H1 (cell line): ENCODE results near the gene COX7B2. TPM values are rescaled to one million over a fixed set of nuclear protein-coding genes. Genes with fewer than 3 reads are reported as not detected.

ENCODE experiments used
- CTCF ChIA-PET: fragments of 300-600 bp; sonication (Branson Sonifier 250); formaldehyde crosslinking; loops from one replicate; lab custom pipeline; 2021; ENCODE audit not compliant: partially characterized antibody; lab: Charles Lee
- POLR2A ChIA-PET: fragments of 300-600 bp; sonication (Branson Sonifier 250); formaldehyde crosslinking; loops from one replicate; lab custom pipeline; 2021; ENCODE audit warnings: inconsistent platforms; ENCODE audit not compliant: partially characterized antibody; lab: Charles Lee
- DNase-seq, 2 experiments: peaks; one replicate each; pipeline versions ENCODE4 v3.0.0 to v3.0.0-alpha.2; 2010 to 2022; ENCODE audit warnings: low spot score in 2 of 2, low read depth in 1 of 2, mixed read lengths in 1 of 2
- FAIRE-seq: peaks from 2 replicates; lab custom pipeline; 2011; peaks lifted over from hg19 to GRCh38; lab: Jason Lieb, UNC
- H2AFZ ChIP-seq: 2 replicates; pipeline ENCODE4 v1.8.1; 2012; ENCODE audit warnings: low read length, inconsistent platforms
- H2AK5ac ChIP-seq: 2 replicates; pipeline ENCODE4 v1.6.1; 2013; ENCODE audit warnings: low read depth, low read length
- H2BK120ac ChIP-seq: replicated peaks from 2 replicates; pipeline ENCODE3; 2013; ENCODE audit warnings: low read depth, low read length, inconsistent platforms
- H2BK12ac ChIP-seq: 2 replicates; pipeline ENCODE4 v1.6.1; 2013; ENCODE audit warnings: low read depth, low read length
- H2BK15ac ChIP-seq: 2 replicates; pipeline ENCODE4 v1.6.1; 2013; ENCODE audit warnings: low read length
- H2BK20ac ChIP-seq: 2 replicates; pipeline ENCODE4 v1.6.1; 2013; ENCODE audit warnings: low read length
- H2BK5ac ChIP-seq: 2 replicates; pipeline ENCODE4 v1.6.1; 2013; ENCODE audit warnings: low read depth, low read length
- H3K14ac ChIP-seq: 2 replicates; pipeline ENCODE4 v1.6.1; 2013; ENCODE audit warnings: inconsistent platforms; ENCODE audit not compliant: insufficient read length
- H3K18ac ChIP-seq: 2 replicates; pipeline ENCODE4 v1.6.1; 2013; ENCODE audit warnings: low read length; ENCODE audit errors: extremely low read depth
- H3K23ac ChIP-seq: 2 replicates; pipeline ENCODE4 v1.6.1; 2013; ENCODE audit warnings: inconsistent platforms; ENCODE audit not compliant: insufficient read length
- H3K23me2 ChIP-seq: 2 replicates; pipeline ENCODE4 v1.6.1; 2013; ENCODE audit warnings: low read depth, low read length
- H3K27ac ChIP-seq: 2 replicates; pipeline ENCODE4 v1.6.1; 2011; ENCODE audit warnings: low read depth, low read length, inconsistent platforms
- H3K27me3 ChIP-seq, 4 experiments: replicated peaks in 1 of 4; 1 replicate in 1 of 4; 2 replicates in 3 of 4; pipeline versions ENCODE4 v1.6.1 to v1.8.1; 2011 to 2013; ENCODE audit warnings: low read length in 3 of 4, mild to moderate bottlenecking in 3 of 4, inconsistent platforms in 2 of 4, mixed read lengths in 2 of 4, moderate library complexity in 1 of 4; ENCODE audit not compliant: control insufficient read depth in 3 of 4, insufficient read depth in 3 of 4; ENCODE audit errors: extremely low read depth in 1 of 4
- H3K36me3 ChIP-seq, 4 experiments: 2 replicates each; pipeline versions ENCODE4 v1.6.1 to v1.8.1; 2011 to 2013; ENCODE audit warnings: mild to moderate bottlenecking in 4 of 4, low read length in 3 of 4, moderate library complexity in 2 of 4, control low read depth in 1 of 4, inconsistent platforms in 1 of 4; ENCODE audit not compliant: insufficient read depth in 4 of 4, control insufficient read depth in 2 of 4
- H3K4ac ChIP-seq: replicated peaks from 2 replicates; pipeline ENCODE3; 2013; ENCODE audit warnings: low read length, low read depth, mixed read lengths, inconsistent platforms; ENCODE audit not compliant: insufficient read length
- H3K4me1 ChIP-seq, 4 experiments: replicated peaks in 1 of 4; 1 replicate in 1 of 4; 2 replicates in 3 of 4; pipeline versions ENCODE4 v1.6.1 to v1.8.1; 2011 to 2013; ENCODE audit warnings: low read length in 3 of 4, inconsistent platforms in 2 of 4, mixed read lengths in 1 of 4; ENCODE audit not compliant: insufficient read depth in 4 of 4, control insufficient read depth in 3 of 4
- H3K4me2 ChIP-seq, 2 experiments: 2 replicates each; pipeline versions ENCODE4 v1.6.1 to v1.8.1; 2011 to 2013; ENCODE audit warnings: low read depth in 2 of 2, low read length in 2 of 2, control low read depth in 1 of 2, inconsistent platforms in 1 of 2, mild to moderate bottlenecking in 1 of 2; ENCODE audit not compliant: insufficient read depth in 1 of 2
- H3K4me3 ChIP-seq, 4 experiments: fragments of 200-600, 300-600 bp in 1 of 4; sonication (generic), shearing (Covaris generic), sonication (Bioruptor Twin) in 1 of 4; 2 replicates each; pipeline versions ENCODE4 v1.5.1 to v1.8.1; 2011 to 2016; ENCODE audit warnings: low read length in 4 of 4, low read depth in 3 of 4, control low read depth in 2 of 4, inconsistent platforms in 2 of 4, mild to moderate bottlenecking in 2 of 4, mixed read lengths in 1 of 4, moderate library complexity in 1 of 4; ENCODE audit not compliant: insufficient read depth in 2 of 4; ENCODE audit errors: extremely low read depth in 1 of 4
- H3K56ac ChIP-seq: replicated peaks from 2 replicates; pipeline ENCODE3; 2013; ENCODE audit warnings: low read depth, mild to moderate bottlenecking, mixed read lengths, low read length, inconsistent platforms; ENCODE audit not compliant: insufficient read length
- H3K79me1 ChIP-seq: 2 replicates; pipeline ENCODE4 v1.6.1; 2013; ENCODE audit warnings: low read depth, low read length, control low read depth
- H3K79me2 ChIP-seq, 2 experiments: 2 replicates each; pipeline versions ENCODE4 v1.6.1 to v1.8.1; 2012 to 2013; ENCODE audit warnings: low read length in 2 of 2, mild to moderate bottlenecking in 2 of 2, inconsistent platforms in 1 of 2; ENCODE audit not compliant: insufficient read depth in 2 of 2, control insufficient read depth in 1 of 2
- H3K9ac ChIP-seq, 4 experiments: replicated peaks in 1 of 4; 1 replicate in 1 of 4; 2 replicates in 3 of 4; pipeline versions ENCODE4 v1.6.1 to v1.8.1; 2011 to 2013; ENCODE audit warnings: low read depth in 3 of 4, low read length in 3 of 4, control low read depth in 2 of 4, mild to moderate bottlenecking in 2 of 4, moderate library complexity in 2 of 4, inconsistent platforms in 1 of 4; ENCODE audit errors: extremely low read depth in 1 of 4
- H3K9me3 ChIP-seq, 2 experiments: 2 replicates each; pipeline versions ENCODE4 v1.6.1 to v1.8.1; 2012 to 2013; ENCODE audit warnings: mild to moderate bottlenecking in 2 of 2, moderate library complexity in 2 of 2, control low read depth in 1 of 2, inconsistent platforms in 1 of 2, low read depth in 1 of 2, low read length in 1 of 2, mixed read lengths in 1 of 2; ENCODE audit not compliant: insufficient read depth in 2 of 2
- H4K20me1 ChIP-seq, 2 experiments: replicated peaks in 1 of 2; 2 replicates each; pipeline versions ENCODE3 to v1.8.1; 2011 to 2013; ENCODE audit warnings: inconsistent platforms in 2 of 2, low read length in 2 of 2, mild to moderate bottlenecking in 1 of 2; ENCODE audit not compliant: insufficient read depth in 2 of 2, control insufficient read depth in 1 of 2
- H4K5ac ChIP-seq: 2 replicates; pipeline ENCODE4 v1.6.1; 2013; ENCODE audit warnings: low read length, low read depth, mixed read lengths, inconsistent platforms; ENCODE audit not compliant: insufficient read length
- H4K8ac ChIP-seq: 2 replicates; pipeline ENCODE4 v1.8.0; 2013; ENCODE audit warnings: mild to moderate bottlenecking, moderate library complexity, low read length, inconsistent platforms; ENCODE audit not compliant: insufficient read depth; ENCODE audit errors: extremely low read depth
- H4K91ac ChIP-seq: replicated peaks from 2 replicates; pipeline ENCODE3; 2013; ENCODE audit warnings: low read length, mixed read lengths, inconsistent platforms; ENCODE audit not compliant: insufficient read length
- ASH2L ChIP-seq: fragments of 200-600, 300-600 bp; sonication (generic); IDR thresholded peaks from one replicate; pipeline ENCODE4 v1.7.1; 2017; ENCODE audit warnings: low read length
- ATF2 ChIP-seq: IDR thresholded peaks from 2 replicates; pipeline ENCODE4 v1.6.1; 2012; ENCODE audit warnings: low read length, inconsistent platforms
- BRCA1 ChIP-seq: IDR thresholded peaks from 2 replicates; pipeline ENCODE4 v1.6.1; 2012; ENCODE audit warnings: low read depth, low read length, improper control_type of control experiment
- CEBPB ChIP-seq: IDR thresholded peaks from 2 replicates; pipeline ENCODE4 v1.6.1; 2012; ENCODE audit warnings: low read depth, low read length
- CHD2 ChIP-seq: IDR thresholded peaks from 2 replicates; pipeline ENCODE4 v1.6.1; 2012; ENCODE audit warnings: low read length, improper control_type of control experiment
- GTF2F1 ChIP-seq: IDR thresholded peaks from 2 replicates; pipeline ENCODE4 v1.6.1; 2012; ENCODE audit warnings: low read depth, low read length, improper control_type of control experiment, borderline replicate concordance
- KDM1A ChIP-seq: fragments of 200-600, 300-600 bp; sonication (generic); IDR thresholded peaks from 2 replicates; pipeline ENCODE4 v1.7.1; 2016; ENCODE audit warnings: mild to moderate bottlenecking, low read length, borderline replicate concordance
- SAP30 ChIP-seq: fragments of 300-600 bp; sonication (generic); IDR thresholded peaks from 2 replicates; pipeline ENCODE4 v1.7.1; 2012; ENCODE audit warnings: low read length, moderate library complexity, mild to moderate bottlenecking, inconsistent platforms; ENCODE audit not compliant: insufficient read depth, insufficient replicate concordance
- SIN3A ChIP-seq, 2 experiments: IDR thresholded peaks in 1 of 2; conservative IDR thresholded peaks in 1 of 2; 2 replicates each; pipeline ENCODE4 v1.6.1; 2011 to 2012; ENCODE audit warnings: low read length in 2 of 2, improper control_type of control experiment in 1 of 2, low read depth in 1 of 2, mild to moderate bottlenecking in 1 of 2
- ZNF274 ChIP-seq: IDR thresholded peaks from 2 replicates; pipeline ENCODE4 v1.7.0; 2012; ENCODE audit warnings: low read length, borderline replicate concordance; ENCODE audit errors: extremely low read depth
- WGBS, 2 experiments: shearing (Covaris generic) in 1 of 2; methylation state at CpG; one replicate each; pipeline versions ENCODE4 v1.1.6 to v1.1.7; 2013 to 2015; ENCODE audit warnings: low lambda C conversion rate in 2 of 2, mixed read lengths in 2 of 2, inconsistent platforms in 1 of 2, low coverage in 1 of 2, missing lambda C conversion rate in 1 of 2; ENCODE audit not compliant: insufficient replicate concordance in 2 of 2, insufficient coverage in 1 of 2, insufficient read length in 1 of 2; ENCODE audit errors: extremely low coverage in 1 of 2, missing lambda C conversion rate in 1 of 2; 5-methylcytosine and 5-hydroxymethylcytosine counted together
- long read RNA-seq, 2 experiments: library from RNA in 1 of 2; library from capped mRNA in 1 of 2; stranded (forward); transcript quantifications; one replicate each; pipeline ENCODE4 v2.0.0, GENCODE V29; 2021; ENCODE audit warnings: inconsistent platforms in 1 of 2
- polyA minus RNA-seq, 3 experiments: library from RNA; depleted of rRNA, polyadenylated mRNA; stranded (reverse); fragments of >200 nt; gene quantifications; 1 replicate in 2 of 3; 2 replicates in 1 of 3; pipeline ENCODE4 v1.2.3, GENCODE V29; 2011
- polyA plus RNA-seq, 7 experiments: library from polyadenylated mRNA; depleted of rRNA in 3 of 7; stranded (reverse) in 5 of 7; unstranded in 2 of 7; fragments of >200 nt in 5 of 7; fragments of 200-250 nt in 2 of 7; gene quantifications; 1 replicate in 5 of 7; 2 replicates in 1 of 7; 4 replicates in 1 of 7; pipeline versions ENCODE4 v1.2.1 to v1.2.3, GENCODE V29; 2011 to 2013; ENCODE audit warnings: missing spikeins in 2 of 7, mixed read lengths in 2 of 7
- total RNA-seq: library from RNA; stranded (reverse); fragmentation: NEBNext Ultra II Directional; extraction: Animal tissue kit (Norgen Biotek cat#: 25700); gene quantifications from 2 replicates; pipeline ENCODE4 v1.2.1, GENCODE V29; 2021

Gene COX7B2
- not detected in 2 replicates for total RNA-seq
- not detected in 2 replicates for polyA plus RNA-seq (2011; rRNA removed)
- not detected for polyA plus RNA-seq (2011; cell fraction: cytosol; rRNA removed)
- polyA plus RNA-seq (2011; cell fraction: nucleus; rRNA removed): not detected
- not detected in 4 replicates for polyA plus RNA-seq (2012, experiment 1 of 2)
- not detected for polyA plus RNA-seq (2012, experiment 2 of 2)
- polyA plus RNA-seq (2013, experiment 1 of 2): not detected
- polyA plus RNA-seq (2013, experiment 2 of 2): not detected
- not detected in 2 replicates for polyA minus RNA-seq (2011; rRNA and poly(A)+ RNA removed)
- polyA minus RNA-seq (2011; cell fraction: cytosol; rRNA and poly(A)+ RNA removed): not detected
- polyA minus RNA-seq (2011; cell fraction: nucleus; rRNA and poly(A)+ RNA removed): not detected
- long read RNA-seq, experiment 1: 0 reads
- long read RNA-seq, experiment 2: 0 reads

GRCh38 chr4:46909078-46909477, at the start of gene COX7B2:
Gene COX7B2, minus strand, starts transcription at chr4:46909245. Its CDS starts 174,053 bp downstream, at chr4:46735192.
- no peaks in the 10 kb centered on the region for H3K27me3 ChIP-seq
- H2BK15ac ChIP-seq: no peak within 1 kb of the TSS
- ChIA-PET CTCF (interaction anchor here (0.6 to 0.7 kb wide), 3 partner anchors 72 to 1387 kb away, joined by 4 to 6 read pairs (median 4); no protein-coding TSS in a partner anchor), POLR2A (no interaction called here)
- no peak within 1 kb of the TSS for H3K4me3 ChIP-seq
- no peak within 1 kb of the TSS for H4K91ac ChIP-seq
- no peaks in the 10 kb centered on the region for H3K36me3 ChIP-seq
- no peak within 1 kb of the TSS for H3K4me2 ChIP-seq
- no peak for TF ChIP-seq BRCA1
- no peak for TF ChIP-seq ASH2L
- no peak for TF ChIP-seq CHD2
- TF ChIP-seq SAP30: no peak
- TF ChIP-seq KDM1A: no peak
- TF ChIP-seq GTF2F1: no peak
- TF ChIP-seq CEBPB: no peak
- no peak for TF ChIP-seq ATF2
- TF ChIP-seq SIN3A (conservative IDR thresholded peaks at IDR 0.05 in 1 of 2, IDR thresholded peaks at IDR 0.05 in 1 of 2; ENCODE audit: low read depth in 1 of 2, low read length in 2 of 2): no peak
- no peak for TF ChIP-seq ZNF274
- DNase-seq (no peak), FAIRE-seq (no peak)
- H3K4me1 ChIP-seq: no peaks in the 10 kb centered on the region
- 96% methylated on average over 12 of the region's 12 CpGs; no CpG with 5 or more reads in 1 of the 2 experiments for WGBS, 2 experiments
- H4K5ac ChIP-seq: no peak within 1 kb of the TSS
- no peaks in the 10 kb centered on the region for H3K23me2 ChIP-seq
- H2BK12ac ChIP-seq: no peak within 1 kb of the TSS
- no peak within 1 kb of the TSS for H2AK5ac ChIP-seq
- no peak within 1 kb of the TSS for H3K4ac ChIP-seq
- no peaks in the 10 kb centered on the region for H3K9me3 ChIP-seq
- H4K20me1 ChIP-seq: no peaks in the 10 kb centered on the region
- H3K9ac ChIP-seq: no peak within 1 kb of the TSS
- no peaks in the 10 kb centered on the region for H3K79me1 ChIP-seq
- H3K14ac ChIP-seq: no peak within 1 kb of the TSS
- no peak within 1 kb of the TSS for H2BK120ac ChIP-seq
- no peak within 1 kb of the TSS for H4K8ac ChIP-seq
- H3K18ac ChIP-seq: no peak within 1 kb of the TSS
- no peaks in the 10 kb centered on the region for H3K79me2 ChIP-seq
- peak within 1 kb of the TSS; percentile 32; the same call in 1 of the 2 replicates for H2AFZ ChIP-seq
- H3K27ac ChIP-seq: no peak within 1 kb of the TSS
- H2BK5ac ChIP-seq: no peak within 1 kb of the TSS
- no peak within 1 kb of the TSS for H3K56ac ChIP-seq
- H3K23ac ChIP-seq: no peak within 1 kb of the TSS
- no peak within 1 kb of the TSS for H2BK20ac ChIP-seq
